ENCODE data around the gene HK1. TPM values are rescaled to one million over a fixed set of nuclear protein-coding genes. Genes with fewer than 3 reads are reported as not detected.

HK1 gene
- total and polyA plus RNA-seq, 2 of the 4 experiments (the other 2 are of a cell fraction): 53.7 to 90.5 TPM

DNA sequence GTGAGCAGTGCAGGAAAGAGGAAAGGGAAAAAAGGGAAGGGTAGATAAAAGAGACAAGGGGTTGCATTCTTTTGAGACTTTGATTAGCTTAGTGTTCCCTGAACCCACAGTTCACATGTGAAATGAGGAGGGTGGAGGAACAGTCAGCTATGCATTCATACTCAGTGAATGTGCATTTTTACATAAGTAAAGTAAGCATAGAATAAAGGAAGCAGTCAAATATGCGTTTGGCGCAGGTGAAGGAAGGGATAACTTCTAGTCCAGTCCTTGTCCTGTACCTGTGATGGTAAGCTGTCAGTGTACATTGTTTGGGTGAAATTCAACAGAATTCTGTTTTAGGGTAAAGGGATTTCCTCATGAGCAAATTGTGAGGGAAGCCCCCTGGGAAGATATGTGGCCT lies 28.1 kb downstream of the HK1 start:
- H2AK9ac ChIP-seq (replicated peaks; ENCODE audit: low read depth, low read length, poor library complexity): no peak overlapping the region
- no peak overlapping the region for H3K4me2 ChIP-seq (ENCODE audit: low read depth, low read length)
- no peak overlapping the region for H3K14ac ChIP-seq (replicated peaks; ENCODE audit: low read depth, low read length)
- BruUV-seq (replicated peaks): no TSS peak
- H2AFZ ChIP-seq (replicated peaks; ENCODE audit: low read length, poor library complexity): no peak overlapping the region
- H3K56ac ChIP-seq (ENCODE audit: extremely low read depth, insufficient read depth, low read length): no peak overlapping the region
- WGBS, 2 experiments (ENCODE audit: extremely low coverage in 2 of 2, insufficient read length in 1 of 2): 92% methylated on average over 2 of the region's 2 CpGs; no CpG with 5 or more reads in 1 of the 2 experiments
- no peak overlapping the region for H2BK15ac ChIP-seq (ENCODE audit: low read depth, low read length)
- in situ Hi-C loops (cut with MboI; ENCODE audit: low sequenced_read_pairs): no loop called here
- no peak overlapping the region for H3K27ac ChIP-seq (ENCODE audit: insufficient read depth, low read length)
- ChIA-PET POLR2A (ENCODE audit: unreplicated experiment) (no interaction called here), CTCF (no interaction called here)
- no peak overlapping the region for H3K4me3 ChIP-seq (ENCODE audit: insufficient read depth, low read depth, low read length)
- H4K5ac ChIP-seq (ENCODE audit: low read depth, low read length): no peak overlapping the region
- no peak overlapping the region for H3K4ac ChIP-seq (ENCODE audit: low read depth, low read length)
- H3K18ac ChIP-seq (ENCODE audit: low read depth, low read length): no peak overlapping the region
- H4K91ac ChIP-seq (ENCODE audit: insufficient read depth, low read depth, low read length): no peak overlapping the region
- TF ChIP-seq RFX5 (IDR thresholded peaks at IDR 0.05; ENCODE audit: low read depth, low read length) (no peak), FOS (IDR thresholded peaks at IDR 0.05; ENCODE audit: low read depth, low read length) (no peak), RCOR1 (IDR thresholded peaks at IDR 0.05; ENCODE audit: insufficient replicate concordance, low read length) (no peak), SMC3 (IDR thresholded peaks at IDR 0.05; ENCODE audit: low read depth, low read length) (no peak), MAZ (IDR thresholded peaks at IDR 0.05; ENCODE audit: borderline replicate concordance, low read depth, low read length) (no peak), NFE2L2 (IDR thresholded peaks at IDR 0.05; ENCODE audit: low read depth, low read length) (no peak), MXI1 (IDR thresholded peaks at IDR 0.05; ENCODE audit: borderline replicate concordance, low read depth, low read length) (no peak), RAD21 (IDR thresholded peaks at IDR 0.05; ENCODE audit: low read length) (no peak), CEBPB (IDR thresholded peaks at IDR 0.05; ENCODE audit: low read depth, low read length) (no peak), CHD1 (IDR thresholded peaks at IDR 0.05; ENCODE audit: low read depth, low read length) (no peak), POLR2A (IDR thresholded peaks at IDR 0.05; ENCODE audit: low read depth, low read length) (no peak), MAFK (IDR thresholded peaks at IDR 0.05; ENCODE audit: low read depth, low read length) (no peak), BHLHE40 (IDR thresholded peaks at IDR 0.05; ENCODE audit: low read depth, low read length) (no peak)
- TF ChIP-seq, protein P1, sequence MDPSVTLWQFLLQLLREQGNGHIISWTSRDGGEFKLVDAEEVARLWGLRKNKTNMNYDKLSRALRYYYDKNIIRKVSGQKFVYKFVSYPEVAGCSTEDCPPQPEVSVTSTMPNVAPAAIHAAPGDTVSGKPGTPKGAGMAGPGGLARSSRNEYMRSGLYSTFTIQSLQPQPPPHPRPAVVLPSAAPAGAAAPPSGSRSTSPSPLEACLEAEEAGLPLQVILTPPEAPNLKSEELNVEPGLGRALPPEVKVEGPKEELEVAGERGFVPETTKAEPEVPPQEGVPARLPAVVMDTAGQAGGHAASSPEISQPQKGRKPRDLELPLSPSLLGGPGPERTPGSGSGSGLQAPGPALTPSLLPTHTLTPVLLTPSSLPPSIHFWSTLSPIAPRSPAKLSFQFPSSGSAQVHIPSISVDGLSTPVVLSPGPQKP (IDR thresholded peaks at IDR 0.05; ENCODE audit: borderline replicate concordance, low read depth, low read length): no peak
- TF ChIP-seq, protein P2, sequence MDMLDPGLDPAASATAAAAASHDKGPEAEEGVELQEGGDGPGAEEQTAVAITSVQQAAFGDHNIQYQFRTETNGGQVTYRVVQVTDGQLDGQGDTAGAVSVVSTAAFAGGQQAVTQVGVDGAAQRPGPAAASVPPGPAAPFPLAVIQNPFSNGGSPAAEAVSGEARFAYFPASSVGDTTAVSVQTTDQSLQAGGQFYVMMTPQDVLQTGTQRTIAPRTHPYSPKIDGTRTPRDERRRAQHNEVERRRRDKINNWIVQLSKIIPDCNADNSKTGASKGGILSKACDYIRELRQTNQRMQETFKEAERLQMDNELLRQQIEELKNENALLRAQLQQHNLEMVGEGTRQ (IDR thresholded peaks at IDR 0.05; ENCODE audit: low read depth, low read length): no peak
- TF ChIP-seq, protein P3, sequence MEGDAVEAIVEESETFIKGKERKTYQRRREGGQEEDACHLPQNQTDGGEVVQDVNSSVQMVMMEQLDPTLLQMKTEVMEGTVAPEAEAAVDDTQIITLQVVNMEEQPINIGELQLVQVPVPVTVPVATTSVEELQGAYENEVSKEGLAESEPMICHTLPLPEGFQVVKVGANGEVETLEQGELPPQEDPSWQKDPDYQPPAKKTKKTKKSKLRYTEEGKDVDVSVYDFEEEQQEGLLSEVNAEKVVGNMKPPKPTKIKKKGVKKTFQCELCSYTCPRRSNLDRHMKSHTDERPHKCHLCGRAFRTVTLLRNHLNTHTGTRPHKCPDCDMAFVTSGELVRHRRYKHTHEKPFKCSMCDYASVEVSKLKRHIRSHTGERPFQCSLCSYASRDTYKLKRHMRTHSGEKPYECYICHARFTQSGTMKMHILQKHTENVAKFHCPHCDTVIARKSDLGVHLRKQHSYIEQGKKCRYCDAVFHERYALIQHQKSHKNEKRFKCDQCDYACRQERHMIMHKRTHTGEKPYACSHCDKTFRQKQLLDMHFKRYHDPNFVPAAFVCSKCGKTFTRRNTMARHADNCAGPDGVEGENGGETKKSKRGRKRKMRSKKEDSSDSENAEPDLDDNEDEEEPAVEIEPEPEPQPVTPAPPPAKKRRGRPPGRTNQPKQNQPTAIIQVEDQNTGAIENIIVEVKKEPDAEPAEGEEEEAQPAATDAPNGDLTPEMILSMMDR (conservative IDR thresholded peaks at IDR 0.05; ENCODE audit: low read depth, low read length): no peak
- H2BK5ac ChIP-seq (ENCODE audit: low read depth, low read length, poor library complexity, severe bottlenecking): no peak overlapping the region
- intact Hi-C loops (cut with micrococcal nuclease): loop anchor here (5.0 kb wide), 1 partner anchor 39 kb away; no protein-coding TSS in a partner anchor
- no peak for DNase-seq
- ATAC-seq (ENCODE audit: low read depth): no peak
- no peak overlapping the region for H3K9ac ChIP-seq (ENCODE audit: low read depth, low read length)
- peaks cover 14% of the 10 kb centered on the region for H3K27me3 ChIP-seq (ENCODE audit: control insufficient read depth, insufficient read depth, low read length)
- dilution Hi-C loops (cut with HindIII; ENCODE audit: low sequenced_read_pairs, unreplicated experiment): no loop called here
- H2BK20ac ChIP-seq (ENCODE audit: low read depth, low read length): no peak overlapping the region
- no peaks in the 10 kb centered on the region for H3K9me1 ChIP-seq (ENCODE audit: insufficient read depth, low read length)
- H4K8ac ChIP-seq (ENCODE audit: low read depth in 2 of 2, low read length in 2 of 2): no peak overlapping the region
- H3K79me1 ChIP-seq (ENCODE audit: low read depth in 1 of 2, low read length in 2 of 2): no peaks in the 10 kb centered on the region
- no peak overlapping the region for H2AK5ac ChIP-seq (ENCODE audit: low read depth, low read length)
- no peak overlapping the region for H2BK120ac ChIP-seq (ENCODE audit: low read depth, low read length)
- H3K36me3 ChIP-seq (ENCODE audit: control insufficient read depth, insufficient read depth, low read length): no peaks in the 10 kb centered on the region
- H3K9me3 ChIP-seq (ENCODE audit: control insufficient read depth, insufficient read depth, low read length): peaks cover 4% of the 10 kb centered on the region
- H4K20me1 ChIP-seq (ENCODE audit: insufficient read depth, low read length): no peaks in the 10 kb centered on the region
- H3K23ac ChIP-seq (ENCODE audit: low read depth, low read length): no peak overlapping the region
- no peaks in the 10 kb centered on the region for H3K4me1 ChIP-seq (ENCODE audit: control insufficient read depth, insufficient read depth, low read length)
